ENCODE results near the gene MRPL14.

DNA sequence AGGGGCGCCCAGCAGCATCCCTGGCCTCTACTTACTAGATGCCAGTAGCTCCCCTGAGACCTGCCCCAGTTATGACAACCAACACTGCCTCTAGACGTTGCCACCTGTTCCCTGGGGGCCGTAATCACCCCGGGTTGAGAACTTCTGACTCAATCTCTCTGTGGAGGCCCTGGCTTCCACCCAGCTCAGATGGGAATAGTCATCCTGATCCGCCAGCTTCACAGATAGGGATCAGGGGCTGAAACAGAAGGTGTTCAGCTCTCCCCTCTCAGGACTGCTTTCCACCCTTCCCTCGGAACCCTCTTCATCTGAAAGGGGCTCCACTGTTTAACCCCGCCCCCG lies 34.7 kb upstream of the MRPL14 start:
- TF ChIP-seq EZH2 (IDR thresholded peaks at IDR 0.05) (no peak), POLR2AphosphoS5 (IDR thresholded peaks at IDR 0.05; ENCODE audit: borderline replicate concordance, low read depth, low read length) (no peak), FOXP2 (optimal IDR thresholded peaks at IDR 0.05; ENCODE audit: control extremely low read depth, extremely low read length, insufficient read depth) (no peak)
